Measurements from ENCODE around the gene S100A1. TPM values are rescaled to one million over a fixed set of nuclear protein-coding genes. Genes with fewer than 3 reads are reported as not detected.

S100A1 gene
- total and polyA plus RNA-seq, 2 of the 13 experiments (the other 11 are each of a cell fraction or from before 2014, with no cell fraction given) = 120 to 251 TPM

GRCh38 chr1:153670257-153670858, 42.1 kb downstream of the S100A1 start (continued):
- TF ChIP-seq AHDC1 (CRISPR knock-in tag; IDR thresholded peaks at IDR 0.05; ENCODE audit: borderline replicate concordance) = 0 out of 2 replicates have a peak, but pooled peaks have one; percentile 52
- TF ChIP-seq DR1 (CRISPR knock-in tag; IDR thresholded peaks at IDR 0.05) = no peak
- no peak for TF ChIP-seq ZNF251 (CRISPR knock-in tag; IDR thresholded peaks at IDR 0.05)
- TF ChIP-seq ZIK1 (CRISPR knock-in tag; IDR thresholded peaks at IDR 0.05; ENCODE audit: borderline replicate concordance, low read depth) = no peak
- TF ChIP-seq NR2C2 (CRISPR knock-in tag; IDR thresholded peaks at IDR 0.05; ENCODE audit: borderline replicate concordance) = 0 out of 2 replicates have a peak, but pooled peaks have one; percentile 15
- TF ChIP-seq ZBTB1 (CRISPR knock-in tag; IDR thresholded peaks at IDR 0.05; ENCODE audit: borderline replicate concordance) = no peak
- peak; percentile 56; the same call in 1 of the 2 replicates for TF ChIP-seq ZNF761 (CRISPR knock-in tag; conservative IDR thresholded peaks at IDR 0.05)
- TF ChIP-seq SIX1 (CRISPR knock-in tag; IDR thresholded peaks at IDR 0.05; ENCODE audit: borderline replicate concordance) = no peak
- no peak for TF ChIP-seq ELK4 (CRISPR knock-in tag; IDR thresholded peaks at IDR 0.05; ENCODE audit: borderline replicate concordance)
- TF ChIP-seq SYNCRIP (IDR thresholded peaks at IDR 0.05; ENCODE audit: insufficient read depth, low read depth, low read length) = no peak
- no peak for TF ChIP-seq SATB2 (CRISPR knock-in tag; IDR thresholded peaks at IDR 0.05)
- no peak for TF ChIP-seq ZNF557 (CRISPR knock-in tag; IDR thresholded peaks at IDR 0.05)
- no peak for TF ChIP-seq ZNF747 (CRISPR knock-in tag; IDR thresholded peaks at IDR 0.05; ENCODE audit: borderline replicate concordance)
- no peak for TF ChIP-seq ZNF234 (CRISPR knock-in tag; conservative IDR thresholded peaks at IDR 0.05)
- TF ChIP-seq ZNF891 (CRISPR knock-in tag; IDR thresholded peaks at IDR 0.05) = no peak
- 0 out of 2 replicates have a peak, but pooled peaks have one; percentile 29 for TF ChIP-seq ZNF567 (CRISPR knock-in tag; IDR thresholded peaks at IDR 0.05; ENCODE audit: borderline replicate concordance)
- TF ChIP-seq ZNF501 (CRISPR knock-in tag; IDR thresholded peaks at IDR 0.05) = peak; percentile 68; the same call in 1 of the 2 replicates
- peak; percentile 5; the same call in 1 of the 2 replicates for TF ChIP-seq ZNF816 (CRISPR knock-in tag; IDR thresholded peaks at IDR 0.05; ENCODE audit: borderline replicate concordance)
- no peak for TF ChIP-seq ZMYM2 (CRISPR knock-in tag; IDR thresholded peaks at IDR 0.05)
